Activated CD8-positive, alpha-beta T cell treated with anti-CD3 and anti-CD28 coated beads for 36 hours (primary cell): Measurements from ENCODE around the gene SELENON. TPM values are rescaled to one million over a fixed set of nuclear protein-coding genes. Genes with fewer than 3 reads are reported as not detected.

Experiments
- ATAC-seq: fragments of 200-7000 bp; cut with Tn5 transposase; one replicate; pipeline ENCODE4 v1.10.0; 2021; ENCODE audit warnings: mild to moderate bottlenecking, moderate library complexity
- CTCF ChIA-PET: fragments of 350-600 bp; sonication (Branson Sonifier 250); formaldehyde crosslinking; loops from one replicate; lab custom pipeline; 2021; ENCODE audit warnings: antibody characterized with exemption; lab: Charles Lee
- POLR2A ChIA-PET: fragments of 350-600 bp; sonication (Branson Sonifier 250); formaldehyde crosslinking; loops from one replicate; lab custom pipeline; 2021; ENCODE audit warnings: antibody characterized with exemption; lab: Charles Lee
- DNase-seq: peaks from one replicate; pipeline ENCODE4 v3.0.0-alpha.2; 2020
- H3K27ac Mint-ChIP-seq: one replicate; pipeline ENCODE4 v1.8.0; 2021; ENCODE audit warnings: mild to moderate bottlenecking, mixed read lengths
- H3K27me3 Mint-ChIP-seq: one replicate; pipeline ENCODE4 v1.8.0; 2021; ENCODE audit warnings: mixed read lengths
- H3K36me3 Mint-ChIP-seq: one replicate; pipeline ENCODE4 v1.8.0; 2021; ENCODE audit warnings: low read depth, mixed read lengths
- H3K4me1 Mint-ChIP-seq: one replicate; pipeline ENCODE4 v1.8.0; 2021; ENCODE audit warnings: low read depth, mixed read lengths
- H3K4me3 Mint-ChIP-seq: one replicate; pipeline ENCODE4 v1.8.0; 2021; ENCODE audit warnings: mild to moderate bottlenecking, moderate library complexity, mixed read lengths
- H3K9me3 Mint-ChIP-seq: one replicate; pipeline ENCODE4 v1.8.0; 2021; ENCODE audit warnings: mixed read lengths
- CTCF ChIP-seq: fragments of 200-600 bp; IDR thresholded peaks from one replicate; pipeline ENCODE4 v1.8.0; 2022; ENCODE audit warnings: antibody characterized with exemption, mild to moderate bottlenecking
- intact Hi-C: fragments of 100-400 bp; cut with micrococcal nuclease; formaldehyde crosslinking; loops from one replicate; pipeline ENCODE4 v1.10.0; 2022
- total RNA-seq, 2 experiments: library from RNA; stranded (reverse); gene quantifications; one replicate each; pipeline ENCODE4 v1.2.3, GENCODE V29; 2021

SELENON gene
- total RNA-seq, 2 experiments from 2014 or later = 15.3 to 17.7 TPM

- POLR2A ChIA-PET = interaction anchor here (0.9 to 1.9 kb wide), 2 partner anchors 263 to 316 kb away, joined by 3 to 5 read pairs; no protein-coding TSS in a partner anchor
- intact Hi-C loops = loop anchor here (5.0 kb wide), 1 partner anchor 308 kb away; no protein-coding TSS in a partner anchor
- CTCF ChIA-PET = interaction anchor here (0.6 to 3.5 kb wide), 21 partner anchors 8 to 384 kb away, joined by 3 to 37 read pairs (median 4); partner anchors contain the start of genes MAN1C1, MTFR1L and SELENON
- Mint-ChIP-seq H3K27me3 (no peaks in the 10 kb centered on the region), H3K4me3 (no peak overlapping the region), H3K4me1 (no peaks in the 10 kb centered on the region), H3K9me3 (no peaks in the 10 kb centered on the region), H3K36me3 (peaks cover 4% of the 10 kb centered on the region), H3K27ac (no peak overlapping the region)
- TF ChIP-seq CTCF = peak; percentile 99
- DNase-seq (peak; percentile 89), ATAC-seq (peak; percentile 95)
Observed at GRCh38 chr1:25810341-25811299, 10.6 kb downstream of the SELENON start.

- ATAC-seq (no peak), DNase-seq (no peak)
- no peak overlapping the region for H3K27ac Mint-ChIP-seq
- H3K36me3 Mint-ChIP-seq = peaks cover 4% of the 10 kb centered on the region
- H3K4me3 Mint-ChIP-seq = no peak overlapping the region
- POLR2A ChIA-PET = interaction anchor here (0.9 to 1.4 kb wide), 3 partner anchors 37 to 317 kb away, joined by 3 read pairs; no protein-coding TSS in a partner anchor
- CTCF ChIA-PET = interaction anchor here (1.0 to 3.5 kb wide), 11 partner anchors 8 to 308 kb away, joined by 3 to 37 read pairs (median 5); partner anchors contain the start of genes MTFR1L and SELENON
- TF ChIP-seq CTCF = no peak
- intact Hi-C loops = loop anchor here (5.0 kb wide), 1 partner anchor 309 kb away; no protein-coding TSS in a partner anchor
- H3K27me3 Mint-ChIP-seq = no peaks in the 10 kb centered on the region
- H3K4me1 Mint-ChIP-seq = no peaks in the 10 kb centered on the region
- H3K9me3 Mint-ChIP-seq = no peaks in the 10 kb centered on the region
Observed at GRCh38 chr1:25811384-25812082, 11.5 kb downstream of the SELENON start.

- intact Hi-C loops = loop anchor here (5.0 kb wide), 1 partner anchor 311 kb away; no protein-coding TSS in a partner anchor
- ChIA-PET POLR2A (no interaction called here), CTCF (interaction anchor here (1.8 to 1.9 kb wide), 2 partner anchors 13 to 195 kb away, joined by 4 to 6 read pairs; partner anchors contain the start of gene SELENON)
- ATAC-seq (no peak), DNase-seq (no peak)
- no peaks in the 10 kb centered on the region for H3K9me3 Mint-ChIP-seq
- no peak overlapping the region for H3K27ac Mint-ChIP-seq
- no peaks in the 10 kb centered on the region for H3K27me3 Mint-ChIP-seq
- no peak for TF ChIP-seq CTCF
- peaks cover 4% of the 10 kb centered on the region for H3K36me3 Mint-ChIP-seq
- H3K4me1 Mint-ChIP-seq = peaks cover 2% of the 10 kb centered on the region
- no peak overlapping the region for H3K4me3 Mint-ChIP-seq
Observed at GRCh38 chr1:25813071-25813733, 13.2 kb downstream of the SELENON start.

- peak; percentile 33 for DNase-seq
- intact Hi-C loops = loop anchor here (5.0 kb wide), 1 partner anchor 312 kb away; no protein-coding TSS in a partner anchor
- no peak overlapping the region for H3K27ac Mint-ChIP-seq
- ChIA-PET POLR2A (no interaction called here), CTCF (interaction anchor here (1.9 kb wide), 1 partner anchor 13 kb away, joined by 6 read pairs; the partner anchor contains the start of gene SELENON)
- no peak overlapping the region for H3K4me3 Mint-ChIP-seq
- peaks cover 8% of the 10 kb centered on the region for H3K4me1 Mint-ChIP-seq
- peaks cover 4% of the 10 kb centered on the region for H3K36me3 Mint-ChIP-seq
- no peak for TF ChIP-seq CTCF
- no peaks in the 10 kb centered on the region for H3K9me3 Mint-ChIP-seq
- H3K27me3 Mint-ChIP-seq = no peaks in the 10 kb centered on the region
- ATAC-seq = peak; percentile 28
Observed at GRCh38 chr1:25813734-25814471, 13.9 kb downstream of the SELENON start.
